ENCODE data around the gene MED16.

DNA sequence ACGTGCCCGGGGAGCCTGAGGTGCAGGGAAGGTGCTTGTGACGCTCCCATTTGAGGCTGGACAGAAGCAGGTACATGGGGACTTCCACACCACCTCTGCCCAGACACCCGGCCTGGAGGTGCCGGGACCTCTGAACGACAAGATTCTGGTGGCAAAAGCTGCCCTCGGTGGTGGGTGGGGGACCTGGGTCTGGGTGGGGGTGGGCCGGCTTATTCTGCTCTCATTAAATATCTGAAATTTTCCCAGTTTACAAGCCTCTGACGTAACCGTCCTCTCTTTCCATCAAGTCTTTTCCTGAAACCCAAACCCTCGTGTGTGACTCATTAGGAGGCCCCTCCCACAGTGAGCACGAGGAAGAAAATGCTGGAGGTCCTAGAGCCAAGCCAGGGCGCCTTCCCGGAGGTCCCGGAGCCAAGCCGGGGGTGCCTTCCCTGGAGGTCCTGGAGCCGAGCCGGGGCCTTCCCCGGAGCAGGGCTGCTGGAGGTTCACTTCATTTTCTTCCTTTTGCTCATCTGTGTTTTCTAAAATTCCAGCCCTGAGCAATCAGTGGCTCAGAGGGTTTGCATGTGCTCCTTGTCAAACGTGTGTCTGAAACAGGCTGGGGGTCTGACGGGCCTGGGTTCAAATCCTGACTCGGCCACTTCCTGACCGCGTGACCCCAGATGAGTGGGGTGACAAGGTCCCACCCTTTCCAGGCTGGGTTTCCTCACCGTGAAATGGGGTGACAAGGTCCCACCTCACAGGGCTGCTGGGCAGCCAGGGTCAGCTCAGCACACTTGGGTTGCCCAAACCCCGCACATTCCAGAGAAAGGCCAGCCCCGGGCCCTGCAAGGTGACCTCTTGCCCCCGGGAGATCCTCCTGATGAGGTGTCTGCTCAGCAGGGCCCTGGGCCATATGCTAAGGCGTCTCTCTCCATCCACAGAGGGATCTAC, 23.5 kb downstream of the MED16 start:
- TF ChIP-seq, protein P1, sequence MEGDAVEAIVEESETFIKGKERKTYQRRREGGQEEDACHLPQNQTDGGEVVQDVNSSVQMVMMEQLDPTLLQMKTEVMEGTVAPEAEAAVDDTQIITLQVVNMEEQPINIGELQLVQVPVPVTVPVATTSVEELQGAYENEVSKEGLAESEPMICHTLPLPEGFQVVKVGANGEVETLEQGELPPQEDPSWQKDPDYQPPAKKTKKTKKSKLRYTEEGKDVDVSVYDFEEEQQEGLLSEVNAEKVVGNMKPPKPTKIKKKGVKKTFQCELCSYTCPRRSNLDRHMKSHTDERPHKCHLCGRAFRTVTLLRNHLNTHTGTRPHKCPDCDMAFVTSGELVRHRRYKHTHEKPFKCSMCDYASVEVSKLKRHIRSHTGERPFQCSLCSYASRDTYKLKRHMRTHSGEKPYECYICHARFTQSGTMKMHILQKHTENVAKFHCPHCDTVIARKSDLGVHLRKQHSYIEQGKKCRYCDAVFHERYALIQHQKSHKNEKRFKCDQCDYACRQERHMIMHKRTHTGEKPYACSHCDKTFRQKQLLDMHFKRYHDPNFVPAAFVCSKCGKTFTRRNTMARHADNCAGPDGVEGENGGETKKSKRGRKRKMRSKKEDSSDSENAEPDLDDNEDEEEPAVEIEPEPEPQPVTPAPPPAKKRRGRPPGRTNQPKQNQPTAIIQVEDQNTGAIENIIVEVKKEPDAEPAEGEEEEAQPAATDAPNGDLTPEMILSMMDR (IDR thresholded peaks at IDR 0.05; ENCODE audit: low read depth, low read length) = no peak
- TF ChIP-seq POLR2A (IDR thresholded peaks at IDR 0.05; ENCODE audit: extremely low read depth, insufficient read length) (no peak), MYC (IDR thresholded peaks at IDR 0.05; ENCODE audit: low read depth, low read length) (no peak)
- TF ChIP-seq, protein P2, sequence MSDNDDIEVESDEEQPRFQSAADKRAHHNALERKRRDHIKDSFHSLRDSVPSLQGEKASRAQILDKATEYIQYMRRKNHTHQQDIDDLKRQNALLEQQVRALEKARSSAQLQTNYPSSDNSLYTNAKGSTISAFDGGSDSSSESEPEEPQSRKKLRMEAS (IDR thresholded peaks at IDR 0.05; ENCODE audit: low read depth, low read length) = no peak

All from NB4 (cell line).